Epithelial cell of esophagus (primary cell): Measurements from ENCODE around the gene AMOTL1.

Source experiments
- DNase-seq: peaks from one replicate; pipeline ENCODE4 v3.0.0; 2010; ENCODE audit warnings: low read depth
- H3K4me3 ChIP-seq: 2 replicates; pipeline ENCODE4 v1.5.1; 2011; ENCODE audit warnings: mild to moderate bottlenecking, low read length, control low read depth
- TF ChIP-seq, protein P1 (sequence below): IDR thresholded peaks from 2 replicates; pipeline ENCODE4 v1.5.1; 2011; ENCODE audit warnings: low read depth, mild to moderate bottlenecking, low read length, control low read depth, inconsistent platforms; ENCODE audit not compliant: insufficient read depth; ENCODE audit errors: missing control alignments

Gene AMOTL1

DNA sequence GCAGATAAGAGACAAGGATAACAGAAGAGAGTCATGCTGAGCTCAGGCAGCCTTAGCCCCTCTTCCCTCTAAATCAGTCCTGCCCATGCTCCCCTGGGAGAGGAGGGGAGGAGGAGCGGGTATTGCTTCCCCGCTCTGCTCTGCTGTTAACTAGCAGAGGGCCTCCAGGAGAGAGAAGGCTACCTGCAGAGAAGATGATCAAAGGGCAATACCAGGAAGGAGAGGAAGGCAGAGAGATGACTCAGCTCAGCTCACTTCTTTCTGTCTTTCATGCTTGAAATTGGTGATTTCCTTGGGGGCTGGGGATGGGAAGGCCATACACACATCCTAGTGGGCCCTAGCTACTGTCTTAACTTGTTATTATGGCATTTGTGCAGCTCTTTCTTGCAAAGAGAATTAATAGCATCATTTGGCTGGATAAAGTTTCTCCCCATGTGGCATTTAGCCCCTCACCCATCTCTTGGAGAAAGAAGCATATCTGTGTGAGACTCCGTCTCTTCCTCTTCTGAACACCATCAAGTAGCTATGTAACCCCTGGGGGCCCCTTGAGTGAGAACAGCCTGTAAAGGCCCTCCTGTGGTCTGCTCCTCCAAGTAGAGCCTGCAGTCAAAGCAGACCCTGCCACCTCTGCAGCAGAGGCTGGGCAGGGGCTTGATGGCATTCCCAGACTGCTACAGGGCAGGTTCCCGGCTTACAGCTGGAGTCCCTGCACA is 33.4 kb upstream of the AMOTL1 start:
- peak; percentile 53 for DNase-seq
- no peak overlapping the region for H3K4me3 ChIP-seq
- TF ChIP-seq, protein P1, sequence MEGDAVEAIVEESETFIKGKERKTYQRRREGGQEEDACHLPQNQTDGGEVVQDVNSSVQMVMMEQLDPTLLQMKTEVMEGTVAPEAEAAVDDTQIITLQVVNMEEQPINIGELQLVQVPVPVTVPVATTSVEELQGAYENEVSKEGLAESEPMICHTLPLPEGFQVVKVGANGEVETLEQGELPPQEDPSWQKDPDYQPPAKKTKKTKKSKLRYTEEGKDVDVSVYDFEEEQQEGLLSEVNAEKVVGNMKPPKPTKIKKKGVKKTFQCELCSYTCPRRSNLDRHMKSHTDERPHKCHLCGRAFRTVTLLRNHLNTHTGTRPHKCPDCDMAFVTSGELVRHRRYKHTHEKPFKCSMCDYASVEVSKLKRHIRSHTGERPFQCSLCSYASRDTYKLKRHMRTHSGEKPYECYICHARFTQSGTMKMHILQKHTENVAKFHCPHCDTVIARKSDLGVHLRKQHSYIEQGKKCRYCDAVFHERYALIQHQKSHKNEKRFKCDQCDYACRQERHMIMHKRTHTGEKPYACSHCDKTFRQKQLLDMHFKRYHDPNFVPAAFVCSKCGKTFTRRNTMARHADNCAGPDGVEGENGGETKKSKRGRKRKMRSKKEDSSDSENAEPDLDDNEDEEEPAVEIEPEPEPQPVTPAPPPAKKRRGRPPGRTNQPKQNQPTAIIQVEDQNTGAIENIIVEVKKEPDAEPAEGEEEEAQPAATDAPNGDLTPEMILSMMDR = no peak

DNA sequence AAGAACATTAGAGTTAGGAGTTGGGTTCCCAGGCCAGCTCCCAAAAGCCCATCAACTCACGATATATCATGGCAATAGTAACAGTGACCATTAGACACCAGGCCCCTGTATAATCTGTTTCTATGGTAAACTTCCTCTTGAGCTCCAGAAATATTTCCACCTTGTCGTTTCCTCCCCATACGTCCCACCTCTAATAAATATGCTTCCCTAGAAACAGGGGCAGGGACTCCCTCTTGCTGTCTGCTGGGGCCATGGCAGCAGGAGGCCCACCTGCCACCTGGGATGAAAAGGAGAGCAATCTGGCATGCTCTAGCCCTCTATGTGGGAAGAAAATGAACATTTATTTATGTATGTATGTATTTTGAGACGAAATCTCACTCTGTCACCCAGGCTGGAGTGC is 32.2 kb upstream of the AMOTL1 start:
- DNase-seq = no peak
- H3K4me3 ChIP-seq = no peak overlapping the region
- TF ChIP-seq, protein P1 = no peak

DNA sequence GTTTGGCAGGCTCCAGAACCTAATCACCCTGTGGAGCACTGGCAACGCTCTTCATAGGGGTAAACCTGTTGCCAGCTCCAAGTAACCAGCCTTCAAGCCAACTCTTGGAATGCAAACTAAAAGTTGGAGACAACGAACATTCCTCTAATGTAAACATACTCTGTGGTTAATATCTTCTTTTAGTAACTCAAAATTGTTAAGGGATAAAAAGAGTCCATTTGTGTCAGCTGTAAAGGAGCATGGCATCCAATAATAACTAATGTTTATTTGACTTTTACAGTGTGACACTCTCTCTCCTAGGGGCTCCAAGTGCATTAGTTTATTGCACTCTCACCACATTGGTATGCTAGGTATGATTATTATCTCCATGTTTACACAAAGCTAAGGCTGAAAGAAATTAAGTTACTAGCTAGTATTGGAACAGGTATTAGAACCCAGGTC is 31.0 kb upstream of the AMOTL1 start:
- DNase-seq = peak; percentile 43
- H3K4me3 ChIP-seq = no peak overlapping the region
- TF ChIP-seq, protein P1 = no peak

DNA sequence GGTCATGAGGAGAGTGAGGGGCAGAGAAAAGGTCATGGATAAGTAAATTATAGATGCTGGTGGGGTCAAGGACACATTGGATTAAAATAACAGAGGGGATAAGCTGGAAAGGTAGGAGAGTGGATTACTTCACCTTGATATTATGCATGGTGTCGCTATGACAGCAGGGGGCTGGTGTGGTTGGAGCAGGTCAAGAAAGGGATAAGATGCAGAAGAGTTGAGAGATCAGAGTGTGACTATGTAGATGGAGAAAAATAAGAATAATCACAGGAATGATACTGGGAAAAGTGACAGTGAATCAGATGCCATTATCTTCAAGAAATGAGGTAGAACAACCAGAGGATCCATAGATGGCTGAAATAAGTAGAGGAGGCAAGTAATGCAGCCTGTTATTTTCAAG is 29.4 kb upstream of the AMOTL1 start:
- TF ChIP-seq, protein P1 = no peak
- DNase-seq = no peak
- H3K4me3 ChIP-seq = no peak overlapping the region

DNA sequence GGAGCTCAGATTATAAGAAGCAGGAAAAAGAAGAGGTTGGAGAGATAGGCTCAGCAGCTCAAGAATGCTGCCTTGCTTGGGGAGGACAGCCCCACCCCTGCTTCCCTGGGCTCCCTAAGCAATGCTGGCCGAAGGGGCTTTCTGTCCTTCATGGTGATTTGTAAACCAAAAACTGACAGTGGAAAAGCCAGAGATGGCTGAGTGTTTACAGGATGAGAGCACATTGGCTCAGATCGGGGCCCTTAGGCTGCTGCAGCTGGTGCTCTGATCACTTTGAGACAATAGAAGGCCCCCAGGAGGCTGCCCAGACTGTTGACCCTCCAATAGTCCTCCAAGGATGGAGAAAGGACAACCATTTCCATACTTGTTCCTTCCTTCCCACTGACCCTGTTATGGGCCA is 28.8 kb upstream of the AMOTL1 start:
- no peak for DNase-seq
- H3K4me3 ChIP-seq = no peak overlapping the region
- TF ChIP-seq, protein P1 = no peak

DNA sequence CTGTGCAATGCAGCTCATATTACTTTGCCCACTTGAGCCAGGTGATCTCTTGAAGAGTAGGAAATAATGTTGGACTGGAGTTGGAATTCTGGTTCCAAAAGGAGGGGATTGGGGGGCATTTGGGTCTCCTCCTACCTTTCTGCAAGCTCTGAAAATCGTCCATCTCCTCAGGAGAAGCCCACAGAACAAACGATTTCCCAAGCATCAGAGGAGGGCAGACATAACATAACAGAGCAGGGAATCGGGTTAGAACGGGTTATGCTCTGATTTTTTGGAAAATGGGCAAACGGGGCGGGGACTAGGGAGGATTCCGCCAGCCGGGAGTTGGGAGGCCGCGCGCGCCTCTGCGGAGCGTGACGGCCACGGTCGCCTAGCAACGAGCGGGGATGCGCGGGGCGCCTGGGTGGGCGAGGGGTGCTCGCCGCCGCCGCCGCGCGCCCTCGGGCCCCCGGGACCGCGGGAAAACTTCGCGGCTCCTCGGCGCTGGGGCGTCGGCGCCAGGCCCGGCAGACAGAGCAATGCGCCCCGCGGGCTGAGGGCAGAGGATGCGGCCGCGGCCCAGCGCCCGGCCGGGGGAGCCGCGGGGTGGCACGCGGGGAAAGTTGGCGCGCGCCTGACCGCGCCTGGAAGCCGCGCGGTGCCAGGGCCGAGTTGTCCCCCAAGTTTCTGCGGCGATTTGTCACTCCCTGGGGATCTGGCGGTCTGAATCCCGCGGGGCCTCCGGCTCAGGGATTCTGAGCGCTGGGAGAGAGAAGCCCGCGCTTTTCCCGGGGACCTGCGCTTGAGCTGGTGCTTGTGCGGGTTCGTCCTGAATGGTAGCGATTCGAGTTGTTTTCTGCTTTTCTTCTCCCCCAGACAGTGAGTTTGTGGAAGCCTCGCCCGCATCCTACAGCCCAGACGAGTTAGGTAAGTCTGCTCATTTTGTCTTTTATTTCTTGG is 27.8 kb upstream of the AMOTL1 start:
- TF ChIP-seq, protein P1 = no peak
- H3K4me3 ChIP-seq = peak overlapping the region; percentile 22
- DNase-seq = no peak
